Esophagus muscularis mucosa (tissue), 3 donors: ENCODE measurements around the gene HDAC1.

Experiments used
- POLR2A ChIP-seq: fragments of 450-650 bp; IDR thresholded peaks from one replicate; pipeline ENCODE4 v1.6.1; 2017; ENCODE audit warnings: antibody characterized with exemption, moderate library complexity, mild to moderate bottlenecking, low read depth
- POLR2AphosphoS5 ChIP-seq, 2 donors: sonication (generic); formaldehyde crosslinking; IDR thresholded peaks; one replicate each; pipeline ENCODE4 v1.6.1; 2017; ENCODE audit warnings: antibody characterized with exemption in 2 of 2
- TF ChIP-seq, protein P1 (sequence below), 3 experiments: fragments of 200-600 bp in 2 of 3; fragments of 450-650 bp in 1 of 3; sonication (generic) in 2 of 3; IDR thresholded peaks; one replicate each; pipeline ENCODE4 v1.5.1; 2017 to 2019; ENCODE audit warnings: antibody characterized with exemption in 3 of 3, mild to moderate bottlenecking in 2 of 3, moderate library complexity in 1 of 3

DNA sequence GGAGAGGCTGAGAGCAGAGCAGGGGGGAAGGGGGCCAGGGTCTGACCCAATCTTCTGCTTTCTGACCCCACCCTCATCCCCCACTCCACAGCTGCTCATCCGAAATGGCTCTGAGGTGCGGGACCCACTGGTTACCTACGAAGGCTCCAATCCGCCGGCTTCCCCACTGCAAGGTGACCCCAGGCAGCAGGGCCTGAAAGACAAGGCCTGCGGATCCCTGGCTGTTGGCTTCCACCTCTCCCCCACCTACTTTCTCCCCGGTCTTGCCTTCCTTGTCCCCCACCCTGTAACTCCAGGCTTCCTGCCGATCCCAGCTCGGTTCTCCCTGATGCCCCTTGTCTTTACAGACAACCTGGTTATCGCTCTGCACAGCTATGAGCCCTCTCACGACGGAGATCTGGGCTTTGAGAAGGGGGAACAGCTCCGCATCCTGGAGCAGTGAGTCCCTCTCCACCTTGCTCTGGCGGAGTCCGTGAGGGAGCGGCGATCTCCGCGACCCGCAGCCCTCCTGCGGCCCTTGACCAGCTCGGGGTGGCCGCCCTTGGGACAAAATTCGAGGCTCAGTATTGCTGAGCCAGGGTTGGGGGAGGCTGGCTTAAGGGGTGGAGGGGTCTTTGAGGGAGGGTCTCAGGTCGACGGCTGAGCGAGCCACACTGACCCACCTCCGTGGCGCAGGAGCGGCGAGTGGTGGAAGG is 17.1 kb upstream of the HDAC1 start:
- TF ChIP-seq, protein P1, sequence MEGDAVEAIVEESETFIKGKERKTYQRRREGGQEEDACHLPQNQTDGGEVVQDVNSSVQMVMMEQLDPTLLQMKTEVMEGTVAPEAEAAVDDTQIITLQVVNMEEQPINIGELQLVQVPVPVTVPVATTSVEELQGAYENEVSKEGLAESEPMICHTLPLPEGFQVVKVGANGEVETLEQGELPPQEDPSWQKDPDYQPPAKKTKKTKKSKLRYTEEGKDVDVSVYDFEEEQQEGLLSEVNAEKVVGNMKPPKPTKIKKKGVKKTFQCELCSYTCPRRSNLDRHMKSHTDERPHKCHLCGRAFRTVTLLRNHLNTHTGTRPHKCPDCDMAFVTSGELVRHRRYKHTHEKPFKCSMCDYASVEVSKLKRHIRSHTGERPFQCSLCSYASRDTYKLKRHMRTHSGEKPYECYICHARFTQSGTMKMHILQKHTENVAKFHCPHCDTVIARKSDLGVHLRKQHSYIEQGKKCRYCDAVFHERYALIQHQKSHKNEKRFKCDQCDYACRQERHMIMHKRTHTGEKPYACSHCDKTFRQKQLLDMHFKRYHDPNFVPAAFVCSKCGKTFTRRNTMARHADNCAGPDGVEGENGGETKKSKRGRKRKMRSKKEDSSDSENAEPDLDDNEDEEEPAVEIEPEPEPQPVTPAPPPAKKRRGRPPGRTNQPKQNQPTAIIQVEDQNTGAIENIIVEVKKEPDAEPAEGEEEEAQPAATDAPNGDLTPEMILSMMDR (IDR thresholded peaks at IDR 0.05): no peak
- TF ChIP-seq POLR2A (no peak), POLR2AphosphoS5 (IDR thresholded peaks at IDR 0.05) (no peak)
